Spleen (tissue), 13 donors: ENCODE results near the gene OXGR1. TPM values are rescaled to one million over a fixed set of nuclear protein-coding genes. Genes with fewer than 3 reads are reported as not detected.

ENCODE experiments used
- DNase-seq: peaks from one replicate; pipeline ENCODE4 v3.0.0-alpha.2; 2020
- H3K27ac ChIP-seq, 8 donors: fragments of 200-600 bp; sonication (generic) in 7 of 8; 1 replicate in 4 of 8; 2 replicates in 4 of 8; pipeline versions ENCODE4 v1.5.0 to v1.8.0; 2016 to 2021; ENCODE audit warnings: inconsistent platforms in 4 of 8, mild to moderate bottlenecking in 4 of 8, moderate library complexity in 1 of 8
- H3K27me3 ChIP-seq, 7 donors: fragments of 200-600 bp; sonication (generic) in 6 of 7; replicated peaks in 1 of 7; 1 replicate in 4 of 7; 2 replicates in 3 of 7; pipeline versions ENCODE4 v1.5.0 to v1.8.0; 2016 to 2021; ENCODE audit warnings: inconsistent platforms in 3 of 7, mild to moderate bottlenecking in 1 of 7
- H3K36me3 ChIP-seq, 6 donors: fragments of 200-600 bp; sonication (generic) in 5 of 6; 1 replicate in 4 of 6; 2 replicates in 2 of 6; pipeline versions ENCODE4 v1.5.0 to v1.8.0; 2016 to 2021; ENCODE audit warnings: inconsistent platforms in 2 of 6
- H3K4me1 ChIP-seq, 6 donors: fragments of 200-600 bp; sonication (generic) in 5 of 6; 1 replicate in 3 of 6; 2 replicates in 3 of 6; pipeline versions ENCODE4 v1.5.0 to v1.8.0; 2016 to 2021; ENCODE audit warnings: inconsistent platforms in 3 of 6
- H3K4me3 ChIP-seq, 8 donors: fragments of 200-600 bp; sonication (generic) in 7 of 8; 1 replicate in 4 of 8; 2 replicates in 4 of 8; pipeline versions ENCODE4 v1.5.0 to v1.8.0; 2016 to 2021; ENCODE audit warnings: inconsistent platforms in 4 of 8, mild to moderate bottlenecking in 4 of 8, moderate library complexity in 2 of 8
- H3K9me3 ChIP-seq, 8 donors: fragments of 200-600 bp; sonication (generic) in 7 of 8; 1 replicate in 4 of 8; 2 replicates in 4 of 8; pipeline versions ENCODE4 v1.5.0 to v1.8.0; 2016 to 2021; ENCODE audit warnings: inconsistent platforms in 4 of 8
- POLR2A ChIP-seq, 3 donors: fragments of 450-650 bp; IDR thresholded peaks; one replicate each; pipeline ENCODE4 v1.5.1; 2017; ENCODE audit warnings: antibody characterized with exemption in 3 of 3, mild to moderate bottlenecking in 1 of 3
- POLR2AphosphoS5 ChIP-seq, 3 donors: sonication (generic); formaldehyde crosslinking; IDR thresholded peaks; one replicate each; pipeline ENCODE4 v1.5.1; 2017; ENCODE audit warnings: antibody characterized with exemption in 3 of 3
- WGBS, 5 donors: extraction: QIAGEN DNeasy Blood & Tissue Kit in 3 of 5; methylation state at CpG; one replicate each; pipeline versions ENCODE4 v1.1.5 to v1.1.7; 2013 to 2018; 5-methylcytosine and 5-hydroxymethylcytosine counted together
- intact Hi-C: fragments of 100-400 bp; cut with DNase I; formaldehyde crosslinking; loops from one replicate; pipeline ENCODE4 v1.15.0; 2023; ENCODE audit warnings: low total_unique reads
- long read RNA-seq, 2 donors: transcript quantifications; one replicate each; lab custom pipeline, GENCODE V29; 2026
- polyA plus RNA-seq, 3 donors: library from polyadenylated mRNA; stranded (reverse); fragments of 200-250 nt; gene quantifications; one replicate each; pipeline ENCODE4 v1.2.1, GENCODE V29; 2013
- total RNA-seq, 7 donors: library from RNA; depleted of rRNA in 3 of 7; stranded (reverse); fragments of >200 nt in 3 of 7; fragmentation: NEBNext Ultra II Directional in 4 of 7; extraction: Animal tissue kit (Norgen Biotek cat#: 25700) in 4 of 7; gene quantifications; one replicate each; pipeline versions ENCODE4 v1.1.0 to v1.2.1, GENCODE V29; 2016 to 2021
- TF ChIP-seq, protein P1 (sequence below), 11 experiments: fragments of 200-600 bp in 7 of 11; fragments of 450-650 bp in 4 of 11; sonication (generic) in 4 of 11; IDR thresholded peaks in 8 of 11; conservative IDR thresholded peaks in 3 of 11; 1 replicate in 7 of 11; 2 replicates in 4 of 11; pipeline versions ENCODE4 v1.4.0 to v1.8.0; 2016 to 2021; ENCODE audit warnings: antibody characterized with exemption in 11 of 11, inconsistent platforms in 4 of 11, mild to moderate bottlenecking in 1 of 11
- donor health status: healthy with polysubstance abuse.
- donor health status: DM: no; HTN: no; CAD: no; lungs with moderate emphysema.
- donor health status: DM: no; HTN: no; CAD: no.
- donor health status: Bipolar disorder and iron deficiency.
- donor health status: healthy.
- donor health status: DM: no; HTN: no; CAD: no.
- donor health status: DM: yes; HTN: yes; CAD: no.

OXGR1 gene
- under 1 TPM in 4 of 7 donors, not detected in 3; 0.32 to 0.85 (median 0.61) TPM for total RNA-seq
- polyA plus RNA-seq = under 1 TPM; 0.03 to 0.32 (median 0.20) TPM
- long read RNA-seq, donor 1 = 0 reads
- long read RNA-seq, donor 2 = 0 reads

DNA sequence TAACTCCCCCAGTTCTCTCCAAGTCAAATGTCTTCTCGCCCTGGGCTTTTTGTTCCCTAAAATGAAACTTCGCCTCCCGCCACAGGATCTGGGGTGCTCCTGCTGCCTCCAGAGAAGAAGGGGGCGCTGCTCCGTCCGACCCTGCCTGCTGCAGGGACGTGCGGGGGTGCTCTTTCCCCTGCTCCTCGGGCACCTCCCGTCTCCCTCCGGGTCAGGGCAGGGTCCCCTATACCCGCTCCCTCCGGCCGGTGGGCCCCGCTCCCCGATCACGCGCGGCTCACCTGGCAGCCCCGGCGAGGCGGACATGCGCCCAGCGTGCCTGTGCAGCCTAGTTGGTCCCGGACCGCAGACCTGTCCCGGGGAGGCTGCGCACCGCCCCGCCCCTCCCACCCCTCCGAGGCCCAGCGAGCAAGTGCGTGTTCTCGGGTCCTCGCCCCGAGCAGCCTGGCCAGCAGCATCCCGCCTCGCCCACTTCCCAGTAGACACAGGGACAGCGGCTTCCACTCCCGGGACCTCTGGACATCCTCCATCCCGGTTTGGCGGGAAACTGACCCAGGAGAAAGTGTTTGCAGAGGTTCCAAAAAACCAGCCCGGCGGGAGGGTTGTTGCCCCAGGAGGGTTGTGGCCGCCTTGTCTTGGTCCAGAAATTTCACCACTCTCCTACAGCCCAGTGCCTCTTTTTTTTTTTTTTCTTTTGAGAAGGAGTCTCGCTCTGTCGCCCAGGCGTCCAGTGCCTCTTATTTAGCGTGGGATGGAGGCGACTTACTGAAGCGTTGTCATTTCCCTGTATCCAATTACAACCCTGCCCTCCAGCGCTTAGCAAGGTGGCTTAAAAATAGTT is at the start of gene OXGR1:
Gene OXGR1 (minus strand): TSS at position 460 of the 841 bp plus-strand sequence. CDS start 6,717 bp downstream, outside the sequence.
- DNase-seq = no peak
- H3K4me3 ChIP-seq = peak within 1 kb of the TSS; percentile 6 to 69 (median 34)
- H3K27ac ChIP-seq = no peak within 1 kb of the TSS
- no peaks in the 10 kb centered on the region for H3K9me3 ChIP-seq
- intact Hi-C loops = no loop called here
- 4 to 10% (median 7%) methylated on average over 49 to 52 of the region's 52 CpGs for WGBS, 5 donors
- TF ChIP-seq, protein P1, sequence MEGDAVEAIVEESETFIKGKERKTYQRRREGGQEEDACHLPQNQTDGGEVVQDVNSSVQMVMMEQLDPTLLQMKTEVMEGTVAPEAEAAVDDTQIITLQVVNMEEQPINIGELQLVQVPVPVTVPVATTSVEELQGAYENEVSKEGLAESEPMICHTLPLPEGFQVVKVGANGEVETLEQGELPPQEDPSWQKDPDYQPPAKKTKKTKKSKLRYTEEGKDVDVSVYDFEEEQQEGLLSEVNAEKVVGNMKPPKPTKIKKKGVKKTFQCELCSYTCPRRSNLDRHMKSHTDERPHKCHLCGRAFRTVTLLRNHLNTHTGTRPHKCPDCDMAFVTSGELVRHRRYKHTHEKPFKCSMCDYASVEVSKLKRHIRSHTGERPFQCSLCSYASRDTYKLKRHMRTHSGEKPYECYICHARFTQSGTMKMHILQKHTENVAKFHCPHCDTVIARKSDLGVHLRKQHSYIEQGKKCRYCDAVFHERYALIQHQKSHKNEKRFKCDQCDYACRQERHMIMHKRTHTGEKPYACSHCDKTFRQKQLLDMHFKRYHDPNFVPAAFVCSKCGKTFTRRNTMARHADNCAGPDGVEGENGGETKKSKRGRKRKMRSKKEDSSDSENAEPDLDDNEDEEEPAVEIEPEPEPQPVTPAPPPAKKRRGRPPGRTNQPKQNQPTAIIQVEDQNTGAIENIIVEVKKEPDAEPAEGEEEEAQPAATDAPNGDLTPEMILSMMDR (IDR thresholded peaks at IDR 0.05 in 8 of 11, conservative IDR thresholded peaks at IDR 0.05 in 3 of 11) = no peak
- peak in 1 of 3 donors; percentile 24 for TF ChIP-seq POLR2AphosphoS5 (IDR thresholded peaks at IDR 0.05)
- H3K27me3 ChIP-seq = peaks cover 4 to 45% (median 22%) of the 10 kb centered on the region in 7 donors
- no peaks in the 10 kb centered on the region for H3K36me3 ChIP-seq
- H3K4me1 ChIP-seq = peaks cover 0 to 17% (median 7%) of the 10 kb centered on the region in 6 donors

DNA sequence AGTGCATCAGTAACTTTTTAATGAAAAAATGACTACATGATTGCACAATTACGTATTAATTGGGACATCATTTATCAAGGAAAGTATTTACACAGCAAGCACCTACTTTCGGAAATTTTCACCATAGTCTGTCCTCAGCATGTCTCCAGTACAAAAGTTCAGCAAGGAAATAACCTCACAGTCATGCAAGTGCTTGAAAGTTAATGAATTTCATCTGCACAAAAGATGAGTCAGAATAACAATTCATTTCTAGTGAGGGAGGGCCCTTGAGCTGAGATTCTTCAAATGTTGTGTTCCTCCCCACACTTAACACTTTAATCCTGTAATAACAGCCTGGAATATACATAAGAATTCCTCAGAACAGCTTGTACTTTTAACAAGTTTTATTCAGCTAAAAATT is 49.0 kb upstream of the OXGR1 start:
- TF ChIP-seq, protein P1 (IDR thresholded peaks at IDR 0.05 in 8 of 11, conservative IDR thresholded peaks at IDR 0.05 in 3 of 11) = no peak
- no peak for TF ChIP-seq POLR2AphosphoS5 (IDR thresholded peaks at IDR 0.05)
- no peak for TF ChIP-seq POLR2A (IDR thresholded peaks at IDR 0.05)
- no peaks in the 10 kb centered on the region for H3K27me3 ChIP-seq
- no peaks in the 10 kb centered on the region for H3K36me3 ChIP-seq
- H3K9me3 ChIP-seq = no peaks in the 10 kb centered on the region
- no peak for DNase-seq
- H3K4me3 ChIP-seq = no peak overlapping the region
- H3K27ac ChIP-seq = no peak overlapping the region
- WGBS, 5 donors = 73 to 86% (median 75%) methylated on average over 2 of the region's 2 CpGs
- intact Hi-C loops = no loop called here
- H3K4me1 ChIP-seq = no peaks in the 10 kb centered on the region

DNA sequence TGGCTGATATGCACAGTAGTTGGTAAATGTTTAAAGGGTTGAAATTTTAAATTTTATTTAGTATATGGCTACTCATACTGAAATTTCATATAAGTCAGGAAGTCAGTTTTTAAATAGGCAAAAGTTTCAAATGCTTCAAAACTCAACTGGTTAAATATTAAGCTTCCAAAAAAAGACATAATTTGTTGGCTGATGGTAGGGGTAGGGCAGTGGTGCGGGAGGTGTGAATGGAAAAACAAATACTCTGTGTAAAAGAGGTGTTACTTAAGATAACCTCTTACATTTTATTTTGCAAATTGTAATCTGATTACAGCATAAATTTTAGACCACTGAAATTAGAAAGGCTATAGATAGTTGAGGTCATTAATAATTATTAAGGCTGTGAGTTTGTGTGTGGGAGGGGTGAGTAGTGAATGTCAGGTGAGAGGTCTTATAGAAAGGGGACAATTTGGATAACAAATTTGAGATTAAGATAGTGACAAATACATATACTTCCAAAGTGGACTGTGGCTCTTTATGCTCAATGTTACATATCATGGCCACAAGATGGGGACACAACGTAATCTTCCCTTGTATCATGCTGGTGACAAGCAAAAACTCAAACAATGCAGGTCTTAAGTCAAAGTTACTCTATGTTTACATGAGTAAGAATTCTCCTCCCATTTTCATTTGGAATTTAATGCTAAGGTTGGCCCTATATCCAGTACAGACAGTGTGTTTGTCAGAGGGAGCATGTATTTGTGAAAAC is 36.6 kb upstream of the OXGR1 start:
- no peak overlapping the region for H3K27ac ChIP-seq
- no peak for TF ChIP-seq POLR2AphosphoS5 (IDR thresholded peaks at IDR 0.05)
- TF ChIP-seq, protein P1 (IDR thresholded peaks at IDR 0.05 in 8 of 11, conservative IDR thresholded peaks at IDR 0.05 in 3 of 11) = no peak
- DNase-seq = no peak
- no peak overlapping the region for H3K4me3 ChIP-seq
- H3K4me1 ChIP-seq = peaks cover 0 to 16% (median 3%) of the 10 kb centered on the region in 6 donors
- peaks cover 0 to 14% (median 7%) of the 10 kb centered on the region in 8 donors for H3K9me3 ChIP-seq
- intact Hi-C loops = no loop called here
- H3K27me3 ChIP-seq = peaks cover 0 to 10% (median 0%) of the 10 kb centered on the region in 7 donors
- WGBS, 5 donors = 55 to 74% (median 59%) methylated on average over 2 of the region's 2 CpGs
- no peaks in the 10 kb centered on the region for H3K36me3 ChIP-seq
